WTC11 (cell line): Measurements from ENCODE around the gene GAL3ST1. TPM values are rescaled to one million over a fixed set of nuclear protein-coding genes. Genes with fewer than 3 reads are reported as not detected.

Source experiments
- ATAC-seq: fragments of 200-7000 bp; cut with Tn5 transposase; 2 replicates; pipeline ENCODE4 v1.10.0; 2021; ENCODE audit warnings: mild to moderate bottlenecking, moderate library complexity
- CTCF ChIA-PET: fragments of 300-600 bp; sonication (Branson Sonifier 250); formaldehyde crosslinking; loops from one replicate; lab custom pipeline; 2021; ENCODE audit warnings: antibody characterized with exemption; lab: Charles Lee
- POLR2A ChIA-PET: fragments of 350-600 bp; sonication (Branson Sonifier 250); formaldehyde crosslinking; loops from one replicate; lab custom pipeline; 2021; ENCODE audit warnings: antibody characterized with exemption; lab: Charles Lee
- DNase-seq: peaks from one replicate; pipeline ENCODE4 v3.0.0; 2021; ENCODE audit warnings: low spot score
- H3K27ac Mint-ChIP-seq: 2 replicates; pipeline ENCODE4 v1.8.0; 2021; ENCODE audit warnings: mixed read lengths
- H3K27me3 Mint-ChIP-seq: 2 replicates; pipeline ENCODE4 v1.8.0; 2021; ENCODE audit warnings: low read depth, mild to moderate bottlenecking, moderate library complexity, mixed read lengths
- H3K36me3 Mint-ChIP-seq: 2 replicates; pipeline ENCODE4 v1.8.0; 2021; ENCODE audit warnings: mixed read lengths
- H3K4me1 Mint-ChIP-seq: 2 replicates; pipeline ENCODE4 v1.8.0; 2022; ENCODE audit warnings: mixed read lengths
- H3K4me3 Mint-ChIP-seq: 2 replicates; pipeline ENCODE4 v1.8.0; 2021; ENCODE audit warnings: mild to moderate bottlenecking, moderate library complexity, mixed read lengths
- H3K9me3 Mint-ChIP-seq: 2 replicates; pipeline ENCODE4 v1.8.0; 2021; ENCODE audit warnings: mixed read lengths
- FOXP1 ChIP-seq: sonication (generic); formaldehyde crosslinking; IDR thresholded peaks from 2 replicates; pipeline ENCODE4 v1.8.0; 2022; ENCODE audit warnings: missing genetic modification reagents, mild to moderate bottlenecking, moderate library complexity, borderline replicate concordance
- HMGA2 ChIP-seq: fragments of 250-450 bp; sonication (Bioruptor Pico); IDR thresholded peaks from 2 replicates; pipeline ENCODE4 v1.4.0; 2021; ENCODE audit warnings: mild to moderate bottlenecking, moderate library complexity
- IRF2 ChIP-seq: sonication (generic); formaldehyde crosslinking; IDR thresholded peaks from 2 replicates; pipeline ENCODE4 v1.8.0; 2022; ENCODE audit warnings: low read depth, missing genetic modification reagents, borderline replicate concordance
- MXD4 ChIP-seq: fragments of 250-450 bp; sonication (Bioruptor Pico); IDR thresholded peaks from 2 replicates; pipeline ENCODE4 v1.8.0; 2021; ENCODE audit warnings: mild to moderate bottlenecking, moderate library complexity, borderline replicate concordance
- NR2C2 ChIP-seq: sonication (generic); formaldehyde crosslinking; IDR thresholded peaks from 2 replicates; pipeline ENCODE4 v1.8.0; 2022; ENCODE audit warnings: mild to moderate bottlenecking, missing genetic modification reagents
- NR3C1 ChIP-seq: sonication (generic); formaldehyde crosslinking; conservative IDR thresholded peaks from 2 replicates; pipeline ENCODE4 v1.8.1; 2023; ENCODE audit warnings: low read depth, mild to moderate bottlenecking, missing genetic modification reagents
- PRRX2 ChIP-seq: fragments of 250-450 bp; sonication (Bioruptor Pico); IDR thresholded peaks from 2 replicates; pipeline ENCODE4 v1.8.0; 2021; ENCODE audit warnings: mild to moderate bottlenecking
- SMAD4 ChIP-seq: sonication (generic); formaldehyde crosslinking; IDR thresholded peaks from 2 replicates; pipeline ENCODE4 v1.8.0; 2022; ENCODE audit warnings: mild to moderate bottlenecking, missing genetic modification reagents
- TEAD4 ChIP-seq: sonication (generic); formaldehyde crosslinking; IDR thresholded peaks from 2 replicates; pipeline ENCODE4 v1.8.0; 2022; ENCODE audit warnings: mild to moderate bottlenecking, missing genetic modification reagents
- ZBTB21 ChIP-seq: sonication (generic); formaldehyde crosslinking; IDR thresholded peaks from 2 replicates; pipeline ENCODE4 v1.8.1; 2023; ENCODE audit warnings: mild to moderate bottlenecking, missing genetic modification reagents, borderline replicate concordance
- ZNF232 ChIP-seq: sonication (generic); formaldehyde crosslinking; IDR thresholded peaks from 2 replicates; pipeline ENCODE4 v1.8.0; 2022; ENCODE audit warnings: mild to moderate bottlenecking, missing genetic modification reagents
- total RNA-seq: library from RNA; stranded (reverse); gene quantifications from 3 replicates; pipeline ENCODE4 v1.2.3, GENCODE V29; 2021
- TF ChIP-seq, protein P1 (sequence below): sonication (generic); formaldehyde crosslinking; IDR thresholded peaks from 2 replicates; pipeline ENCODE4 v1.8.1; 2022; ENCODE audit warnings: low read depth, missing genetic modification reagents, borderline replicate concordance
- TF ChIP-seq, protein P2 (sequence below): sonication (generic); formaldehyde crosslinking; IDR thresholded peaks from 2 replicates; pipeline ENCODE4 v1.8.0; 2022; ENCODE audit warnings: mild to moderate bottlenecking, missing genetic modification reagents
- TF ChIP-seq, protein P3 (sequence below): sonication (generic); formaldehyde crosslinking; conservative IDR thresholded peaks from 2 replicates; pipeline ENCODE4 v1.8.1; 2023; ENCODE audit warnings: mild to moderate bottlenecking, low read depth, missing genetic modification reagents, moderate library complexity
- TF ChIP-seq, protein P4 (sequence below): sonication (generic); formaldehyde crosslinking; IDR thresholded peaks from 2 replicates; pipeline ENCODE4 v1.8.1; 2022; ENCODE audit warnings: mild to moderate bottlenecking, missing genetic modification reagents, moderate library complexity, borderline replicate concordance
- TF ChIP-seq, protein P5 (sequence below): sonication (generic); formaldehyde crosslinking; IDR thresholded peaks from 2 replicates; pipeline ENCODE4 v1.8.1; 2022; ENCODE audit warnings: low read depth, mild to moderate bottlenecking, moderate library complexity, missing genetic modification reagents, borderline replicate concordance
- TF ChIP-seq, protein P6 (sequence below): sonication (generic); formaldehyde crosslinking; IDR thresholded peaks from 2 replicates; pipeline ENCODE4 v1.8.0; 2023; ENCODE audit warnings: missing genetic modification reagents, mild to moderate bottlenecking, borderline replicate concordance
- TF ChIP-seq, protein P7 (sequence below): sonication (generic); formaldehyde crosslinking; IDR thresholded peaks from 2 replicates; pipeline ENCODE4 v1.8.1; 2022; ENCODE audit warnings: mild to moderate bottlenecking, moderate library complexity, missing genetic modification reagents
- TF ChIP-seq, protein P8 (sequence below): fragments of 250-450 bp; sonication (Bioruptor Pico); IDR thresholded peaks from 2 replicates; pipeline ENCODE4 v1.9.0; 2021; ENCODE audit warnings: mild to moderate bottlenecking
- TF ChIP-seq, protein P9 (sequence below): fragments of 250-450 bp; sonication (Bioruptor Pico); IDR thresholded peaks from 2 replicates; pipeline ENCODE4 v1.9.0; 2021; ENCODE audit warnings: mild to moderate bottlenecking

The GAL3ST1 gene
- total RNA-seq, 1 experiment from 2014 or later, result 11.0 TPM

DNA sequence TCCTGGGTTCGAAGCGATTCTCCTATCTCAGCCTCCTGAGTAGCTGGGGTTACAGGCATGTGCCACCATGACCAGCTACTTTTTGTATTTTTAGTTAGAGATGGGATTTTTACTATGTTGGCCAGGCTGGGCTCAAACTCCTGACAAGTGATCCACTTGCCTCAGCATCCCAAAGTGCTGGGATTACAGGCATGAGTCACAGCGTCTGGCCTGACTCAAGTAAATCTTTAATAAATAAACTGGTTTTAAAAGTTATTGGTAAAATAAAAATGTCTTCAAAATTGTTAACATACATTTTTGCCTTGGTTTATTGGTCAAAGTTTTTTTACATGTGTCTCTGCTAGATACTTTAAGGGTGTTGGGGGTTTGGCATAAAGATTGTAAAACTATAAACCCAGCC is 24.5 kb upstream of the GAL3ST1 start (continued):
- TF ChIP-seq, protein P1, sequence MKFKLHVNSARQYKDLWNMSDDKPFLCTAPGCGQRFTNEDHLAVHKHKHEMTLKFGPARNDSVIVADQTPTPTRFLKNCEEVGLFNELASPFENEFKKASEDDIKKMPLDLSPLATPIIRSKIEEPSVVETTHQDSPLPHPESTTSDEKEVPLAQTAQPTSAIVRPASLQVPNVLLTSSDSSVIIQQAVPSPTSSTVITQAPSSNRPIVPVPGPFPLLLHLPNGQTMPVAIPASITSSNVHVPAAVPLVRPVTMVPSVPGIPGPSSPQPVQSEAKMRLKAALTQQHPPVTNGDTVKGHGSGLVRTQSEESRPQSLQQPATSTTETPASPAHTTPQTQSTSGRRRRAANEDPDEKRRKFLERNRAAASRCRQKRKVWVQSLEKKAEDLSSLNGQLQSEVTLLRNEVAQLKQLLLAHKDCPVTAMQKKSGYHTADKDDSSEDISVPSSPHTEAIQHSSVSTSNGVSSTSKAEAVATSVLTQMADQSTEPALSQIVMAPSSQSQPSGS (CRISPR knock-in tag), result no peak
- TF ChIP-seq, protein P2, sequence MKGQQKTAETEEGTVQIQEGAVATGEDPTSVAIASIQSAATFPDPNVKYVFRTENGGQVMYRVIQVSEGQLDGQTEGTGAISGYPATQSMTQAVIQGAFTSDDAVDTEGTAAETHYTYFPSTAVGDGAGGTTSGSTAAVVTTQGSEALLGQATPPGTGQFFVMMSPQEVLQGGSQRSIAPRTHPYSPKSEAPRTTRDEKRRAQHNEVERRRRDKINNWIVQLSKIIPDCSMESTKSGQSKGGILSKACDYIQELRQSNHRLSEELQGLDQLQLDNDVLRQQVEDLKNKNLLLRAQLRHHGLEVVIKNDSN, result no peak
- TF ChIP-seq TEAD4 (CRISPR knock-in tag), result no peak

DNA sequence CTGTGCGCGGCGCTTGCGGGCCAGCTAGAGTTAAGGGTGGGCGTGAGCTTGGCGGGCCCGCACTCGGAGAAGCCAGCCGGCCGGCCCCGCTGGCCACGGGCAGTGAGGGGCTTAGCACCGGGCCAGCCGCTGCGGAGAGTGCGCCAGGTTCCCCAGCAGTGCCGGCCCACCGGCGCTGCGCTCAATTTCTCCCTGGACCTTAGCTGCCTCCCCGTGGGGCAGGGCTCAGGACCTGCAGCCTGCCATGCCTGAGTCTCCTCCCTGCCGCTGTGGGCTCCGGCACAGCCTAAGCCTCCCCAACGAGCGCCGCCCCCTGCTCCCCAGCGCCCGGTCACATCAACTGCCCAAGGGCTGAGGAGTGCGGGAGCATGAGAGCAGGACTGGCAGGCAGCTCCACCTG is 22.4 kb upstream of the GAL3ST1 start:
- H3K4me1 Mint-ChIP-seq, result no peaks in the 10 kb centered on the region; the same call in 1 of the 2 replicates
- H3K27me3 Mint-ChIP-seq, result peaks cover 24% of the 10 kb centered on the region
- ATAC-seq (no peak), DNase-seq (no peak)
- no peak overlapping the region for H3K27ac Mint-ChIP-seq
- CTCF ChIA-PET, result interaction anchor here (0.8 to 2.1 kb wide), 5 partner anchors 10 to 209 kb away, joined by 3 to 10 read pairs (median 3); partner anchors contain the start of gene TCN2
- H3K36me3 Mint-ChIP-seq, result no peaks in the 10 kb centered on the region
- POLR2A ChIA-PET, result interaction anchor here (0.7 kb wide), 1 partner anchor 9 kb away, joined by 3 read pairs; no protein-coding TSS in a partner anchor
- H3K4me3 Mint-ChIP-seq, result no peak overlapping the region
- peaks cover 4% of the 10 kb centered on the region; the same call in 1 of the 2 replicates for H3K9me3 Mint-ChIP-seq
- TF ChIP-seq, protein P3, sequence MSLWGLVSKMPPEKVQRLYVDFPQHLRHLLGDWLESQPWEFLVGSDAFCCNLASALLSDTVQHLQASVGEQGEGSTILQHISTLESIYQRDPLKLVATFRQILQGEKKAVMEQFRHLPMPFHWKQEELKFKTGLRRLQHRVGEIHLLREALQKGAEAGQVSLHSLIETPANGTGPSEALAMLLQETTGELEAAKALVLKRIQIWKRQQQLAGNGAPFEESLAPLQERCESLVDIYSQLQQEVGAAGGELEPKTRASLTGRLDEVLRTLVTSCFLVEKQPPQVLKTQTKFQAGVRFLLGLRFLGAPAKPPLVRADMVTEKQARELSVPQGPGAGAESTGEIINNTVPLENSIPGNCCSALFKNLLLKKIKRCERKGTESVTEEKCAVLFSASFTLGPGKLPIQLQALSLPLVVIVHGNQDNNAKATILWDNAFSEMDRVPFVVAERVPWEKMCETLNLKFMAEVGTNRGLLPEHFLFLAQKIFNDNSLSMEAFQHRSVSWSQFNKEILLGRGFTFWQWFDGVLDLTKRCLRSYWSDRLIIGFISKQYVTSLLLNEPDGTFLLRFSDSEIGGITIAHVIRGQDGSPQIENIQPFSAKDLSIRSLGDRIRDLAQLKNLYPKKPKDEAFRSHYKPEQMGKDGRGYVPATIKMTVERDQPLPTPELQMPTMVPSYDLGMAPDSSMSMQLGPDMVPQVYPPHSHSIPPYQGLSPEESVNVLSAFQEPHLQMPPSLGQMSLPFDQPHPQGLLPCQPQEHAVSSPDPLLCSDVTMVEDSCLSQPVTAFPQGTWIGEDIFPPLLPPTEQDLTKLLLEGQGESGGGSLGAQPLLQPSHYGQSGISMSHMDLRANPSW (CRISPR knock-in tag), result no peak
- TF ChIP-seq MXD4 (CRISPR knock-in tag) (no peak), FOXP1 (CRISPR knock-in tag) (no peak), HMGA2 (CRISPR knock-in tag) (no peak), SMAD4 (CRISPR knock-in tag) (no peak), ZNF232 (CRISPR knock-in tag) (no peak), NR3C1 (CRISPR knock-in tag) (no peak), ZBTB21 (no peak), IRF2 (CRISPR knock-in tag) (no peak), NR2C2 (CRISPR knock-in tag) (no peak), PRRX2 (CRISPR knock-in tag) (no peak)
- TF ChIP-seq, protein P4, sequence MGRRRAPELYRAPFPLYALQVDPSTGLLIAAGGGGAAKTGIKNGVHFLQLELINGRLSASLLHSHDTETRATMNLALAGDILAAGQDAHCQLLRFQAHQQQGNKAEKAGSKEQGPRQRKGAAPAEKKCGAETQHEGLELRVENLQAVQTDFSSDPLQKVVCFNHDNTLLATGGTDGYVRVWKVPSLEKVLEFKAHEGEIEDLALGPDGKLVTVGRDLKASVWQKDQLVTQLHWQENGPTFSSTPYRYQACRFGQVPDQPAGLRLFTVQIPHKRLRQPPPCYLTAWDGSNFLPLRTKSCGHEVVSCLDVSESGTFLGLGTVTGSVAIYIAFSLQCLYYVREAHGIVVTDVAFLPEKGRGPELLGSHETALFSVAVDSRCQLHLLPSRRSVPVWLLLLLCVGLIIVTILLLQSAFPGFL, result no peak
- TF ChIP-seq, protein P5, sequence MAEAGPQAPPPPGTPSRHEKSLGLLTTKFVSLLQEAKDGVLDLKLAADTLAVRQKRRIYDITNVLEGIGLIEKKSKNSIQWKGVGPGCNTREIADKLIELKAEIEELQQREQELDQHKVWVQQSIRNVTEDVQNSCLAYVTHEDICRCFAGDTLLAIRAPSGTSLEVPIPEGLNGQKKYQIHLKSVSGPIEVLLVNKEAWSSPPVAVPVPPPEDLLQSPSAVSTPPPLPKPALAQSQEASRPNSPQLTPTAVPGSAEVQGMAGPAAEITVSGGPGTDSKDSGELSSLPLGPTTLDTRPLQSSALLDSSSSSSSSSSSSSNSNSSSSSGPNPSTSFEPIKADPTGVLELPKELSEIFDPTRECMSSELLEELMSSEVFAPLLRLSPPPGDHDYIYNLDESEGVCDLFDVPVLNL (CRISPR knock-in tag), result no peak
- TF ChIP-seq, protein P6, sequence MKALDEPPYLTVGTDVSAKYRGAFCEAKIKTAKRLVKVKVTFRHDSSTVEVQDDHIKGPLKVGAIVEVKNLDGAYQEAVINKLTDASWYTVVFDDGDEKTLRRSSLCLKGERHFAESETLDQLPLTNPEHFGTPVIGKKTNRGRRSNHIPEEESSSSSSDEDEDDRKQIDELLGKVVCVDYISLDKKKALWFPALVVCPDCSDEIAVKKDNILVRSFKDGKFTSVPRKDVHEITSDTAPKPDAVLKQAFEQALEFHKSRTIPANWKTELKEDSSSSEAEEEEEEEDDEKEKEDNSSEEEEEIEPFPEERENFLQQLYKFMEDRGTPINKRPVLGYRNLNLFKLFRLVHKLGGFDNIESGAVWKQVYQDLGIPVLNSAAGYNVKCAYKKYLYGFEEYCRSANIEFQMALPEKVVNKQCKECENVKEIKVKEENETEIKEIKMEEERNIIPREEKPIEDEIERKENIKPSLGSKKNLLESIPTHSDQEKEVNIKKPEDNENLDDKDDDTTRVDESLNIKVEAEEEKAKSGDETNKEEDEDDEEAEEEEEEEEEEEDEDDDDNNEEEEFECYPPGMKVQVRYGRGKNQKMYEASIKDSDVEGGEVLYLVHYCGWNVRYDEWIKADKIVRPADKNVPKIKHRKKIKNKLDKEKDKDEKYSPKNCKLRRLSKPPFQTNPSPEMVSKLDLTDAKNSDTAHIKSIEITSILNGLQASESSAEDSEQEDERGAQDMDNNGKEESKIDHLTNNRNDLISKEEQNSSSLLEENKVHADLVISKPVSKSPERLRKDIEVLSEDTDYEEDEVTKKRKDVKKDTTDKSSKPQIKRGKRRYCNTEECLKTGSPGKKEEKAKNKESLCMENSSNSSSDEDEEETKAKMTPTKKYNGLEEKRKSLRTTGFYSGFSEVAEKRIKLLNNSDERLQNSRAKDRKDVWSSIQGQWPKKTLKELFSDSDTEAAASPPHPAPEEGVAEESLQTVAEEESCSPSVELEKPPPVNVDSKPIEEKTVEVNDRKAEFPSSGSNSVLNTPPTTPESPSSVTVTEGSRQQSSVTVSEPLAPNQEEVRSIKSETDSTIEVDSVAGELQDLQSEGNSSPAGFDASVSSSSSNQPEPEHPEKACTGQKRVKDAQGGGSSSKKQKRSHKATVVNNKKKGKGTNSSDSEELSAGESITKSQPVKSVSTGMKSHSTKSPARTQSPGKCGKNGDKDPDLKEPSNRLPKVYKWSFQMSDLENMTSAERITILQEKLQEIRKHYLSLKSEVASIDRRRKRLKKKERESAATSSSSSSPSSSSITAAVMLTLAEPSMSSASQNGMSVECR (CRISPR knock-in tag), result no peak
- TF ChIP-seq, protein P7, sequence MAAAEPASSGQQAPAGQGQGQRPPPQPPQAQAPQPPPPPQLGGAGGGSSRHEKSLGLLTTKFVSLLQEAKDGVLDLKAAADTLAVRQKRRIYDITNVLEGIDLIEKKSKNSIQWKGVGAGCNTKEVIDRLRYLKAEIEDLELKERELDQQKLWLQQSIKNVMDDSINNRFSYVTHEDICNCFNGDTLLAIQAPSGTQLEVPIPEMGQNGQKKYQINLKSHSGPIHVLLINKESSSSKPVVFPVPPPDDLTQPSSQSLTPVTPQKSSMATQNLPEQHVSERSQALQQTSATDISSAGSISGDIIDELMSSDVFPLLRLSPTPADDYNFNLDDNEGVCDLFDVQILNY (CRISPR knock-in tag), result no peak
- TF ChIP-seq, protein P8, sequence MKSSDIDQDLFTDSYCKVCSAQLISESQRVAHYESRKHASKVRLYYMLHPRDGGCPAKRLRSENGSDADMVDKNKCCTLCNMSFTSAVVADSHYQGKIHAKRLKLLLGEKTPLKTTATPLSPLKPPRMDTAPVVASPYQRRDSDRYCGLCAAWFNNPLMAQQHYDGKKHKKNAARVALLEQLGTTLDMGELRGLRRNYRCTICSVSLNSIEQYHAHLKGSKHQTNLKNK, result no peak
- TF ChIP-seq, protein P9, sequence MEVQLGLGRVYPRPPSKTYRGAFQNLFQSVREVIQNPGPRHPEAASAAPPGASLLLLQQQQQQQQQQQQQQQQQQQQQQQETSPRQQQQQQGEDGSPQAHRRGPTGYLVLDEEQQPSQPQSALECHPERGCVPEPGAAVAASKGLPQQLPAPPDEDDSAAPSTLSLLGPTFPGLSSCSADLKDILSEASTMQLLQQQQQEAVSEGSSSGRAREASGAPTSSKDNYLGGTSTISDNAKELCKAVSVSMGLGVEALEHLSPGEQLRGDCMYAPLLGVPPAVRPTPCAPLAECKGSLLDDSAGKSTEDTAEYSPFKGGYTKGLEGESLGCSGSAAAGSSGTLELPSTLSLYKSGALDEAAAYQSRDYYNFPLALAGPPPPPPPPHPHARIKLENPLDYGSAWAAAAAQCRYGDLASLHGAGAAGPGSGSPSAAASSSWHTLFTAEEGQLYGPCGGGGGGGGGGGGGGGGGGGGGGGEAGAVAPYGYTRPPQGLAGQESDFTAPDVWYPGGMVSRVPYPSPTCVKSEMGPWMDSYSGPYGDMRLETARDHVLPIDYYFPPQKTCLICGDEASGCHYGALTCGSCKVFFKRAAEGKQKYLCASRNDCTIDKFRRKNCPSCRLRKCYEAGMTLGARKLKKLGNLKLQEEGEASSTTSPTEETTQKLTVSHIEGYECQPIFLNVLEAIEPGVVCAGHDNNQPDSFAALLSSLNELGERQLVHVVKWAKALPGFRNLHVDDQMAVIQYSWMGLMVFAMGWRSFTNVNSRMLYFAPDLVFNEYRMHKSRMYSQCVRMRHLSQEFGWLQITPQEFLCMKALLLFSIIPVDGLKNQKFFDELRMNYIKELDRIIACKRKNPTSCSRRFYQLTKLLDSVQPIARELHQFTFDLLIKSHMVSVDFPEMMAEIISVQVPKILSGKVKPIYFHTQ (CRISPR knock-in tag), result no peak
